Left cardiac atrium (tissue), 4 donors: ENCODE measurements around the gene PRR5L. TPM values are rescaled to one million over a fixed set of nuclear protein-coding genes. Genes with fewer than 3 reads are reported as not detected.

Experiments used
- ATAC-seq, 2 donors: fragments of 200-7000 bp; cut with Tn5 transposase; one replicate each; pipeline ENCODE4 v1.9.1; 2020; ENCODE audit warnings: mild to moderate bottlenecking in 2 of 2, moderate library complexity in 2 of 2
- DNase-seq: peaks from one replicate; pipeline ENCODE4 v3.0.0-alpha.2; 2020
- intact Hi-C, 2 donors: fragments of 100-400 bp; cut with DNase I; formaldehyde crosslinking; loops; one replicate each; pipeline versions ENCODE4 v1.14.1 to v1.15.1; 2022 to 2023
- total RNA-seq, 2 donors: library from RNA; stranded (reverse); fragmentation: NEBNext Ultra II Directional; extraction: Animal tissue kit (Norgen Biotek cat#: 25700); gene quantifications; one replicate each; pipeline ENCODE4 v1.2.1, GENCODE V29; 2021
- donor health status: DM: no; HTN: yes; CAD: no.
- donor health status: DM: no; HTN: yes; CAD: no; lungs with severe emphysema.
- donor health status: DM: yes; HTN: yes; CAD: no.
- donor health status: Dilated cardiomyopathy.

The PRR5L gene
- total RNA-seq, 2 donors from 2014 or later, result 4.0 to 5.8 TPM

DNA sequence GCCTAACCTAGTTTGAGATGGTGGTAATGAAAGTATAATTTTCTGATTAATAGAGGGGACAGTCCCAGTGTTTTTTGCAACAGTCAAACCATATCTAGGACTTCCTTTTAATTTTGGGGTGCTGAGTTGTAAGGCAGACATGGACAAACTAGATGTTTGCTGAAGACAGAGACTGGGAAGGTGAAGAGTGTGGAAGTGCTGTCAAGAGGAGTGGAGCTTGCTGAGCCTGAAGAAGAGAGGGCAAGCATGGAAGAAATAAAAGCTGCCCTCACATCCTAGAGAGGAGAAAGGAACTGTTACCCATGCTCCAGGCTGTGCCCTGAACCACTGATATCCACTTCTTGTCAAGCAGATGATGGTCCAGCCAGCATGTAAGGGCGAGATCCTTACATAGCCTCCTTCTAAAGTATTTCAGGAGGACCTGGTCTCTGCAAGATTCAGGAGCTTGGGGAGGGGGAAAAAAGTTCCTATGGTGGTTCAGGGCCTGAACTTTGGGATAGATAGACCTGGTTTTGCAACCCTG, 51.4 kb downstream of the PRR5L start:
- no peak for ATAC-seq
- no peak for DNase-seq
- intact Hi-C loops, result no loop called here

DNA sequence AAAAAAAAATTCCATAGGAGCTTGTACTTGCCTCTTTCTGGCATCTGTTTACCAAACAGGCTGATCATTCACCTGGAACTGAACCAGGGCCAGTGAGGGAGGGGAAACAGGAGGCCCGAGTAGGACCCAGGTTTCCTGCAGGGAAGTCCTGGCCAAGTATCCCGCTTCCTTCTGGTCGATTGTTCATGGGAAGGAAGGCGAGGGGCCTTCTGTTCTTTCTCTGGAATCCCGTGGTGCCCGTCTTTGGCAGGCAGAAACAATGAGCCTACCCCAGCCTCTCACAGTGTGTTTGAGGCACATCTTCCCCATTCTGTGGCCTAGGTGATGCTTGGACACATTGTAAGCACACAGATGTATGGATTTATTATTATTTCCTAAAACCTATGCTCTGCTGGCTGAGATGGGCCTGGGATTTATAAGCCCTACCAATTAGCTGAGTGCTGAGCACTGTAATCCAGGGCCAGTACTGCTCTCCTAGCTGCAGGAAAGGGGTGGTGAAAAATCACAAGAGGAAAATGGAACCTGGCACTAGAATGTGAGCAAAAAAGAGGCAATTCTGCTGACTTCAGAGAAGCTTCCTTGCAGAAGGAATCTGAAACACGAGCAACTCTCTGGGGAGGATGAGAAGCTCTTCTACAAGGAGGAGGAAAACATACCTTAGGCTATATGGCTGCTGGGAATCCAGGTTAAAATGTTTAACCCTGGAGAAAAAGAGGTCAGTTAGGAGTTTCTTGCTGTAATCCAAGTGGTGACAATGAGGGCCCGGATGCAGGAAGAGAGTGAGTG, 53.5 kb downstream of the PRR5L start:
- intact Hi-C loops, result no loop called here
- DNase-seq (no peak), ATAC-seq (peak in 1 of 2 donors; percentile 47)

DNA sequence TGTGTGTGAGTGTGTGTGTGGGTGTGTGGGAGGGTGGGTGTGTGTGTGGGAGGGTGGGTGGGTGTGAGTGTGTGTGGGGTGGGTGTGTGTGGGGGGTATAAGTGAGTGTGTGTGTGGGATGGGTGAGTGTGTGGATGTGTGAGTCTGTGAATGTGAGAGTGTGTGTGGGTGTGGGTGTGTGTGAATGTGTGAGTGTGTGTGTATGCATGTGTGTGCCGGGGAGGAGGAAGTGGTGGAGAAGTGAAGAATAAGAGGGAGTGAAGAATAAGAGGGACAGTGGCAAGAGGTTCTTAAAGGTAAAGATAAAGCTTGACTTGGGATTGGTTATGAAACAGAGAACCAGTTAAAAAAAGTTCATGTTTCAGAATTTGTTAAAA, 54.0 kb downstream of the PRR5L start:
- DNase-seq, result no peak
- ATAC-seq, result no peak
- intact Hi-C loops, result no loop called here

DNA sequence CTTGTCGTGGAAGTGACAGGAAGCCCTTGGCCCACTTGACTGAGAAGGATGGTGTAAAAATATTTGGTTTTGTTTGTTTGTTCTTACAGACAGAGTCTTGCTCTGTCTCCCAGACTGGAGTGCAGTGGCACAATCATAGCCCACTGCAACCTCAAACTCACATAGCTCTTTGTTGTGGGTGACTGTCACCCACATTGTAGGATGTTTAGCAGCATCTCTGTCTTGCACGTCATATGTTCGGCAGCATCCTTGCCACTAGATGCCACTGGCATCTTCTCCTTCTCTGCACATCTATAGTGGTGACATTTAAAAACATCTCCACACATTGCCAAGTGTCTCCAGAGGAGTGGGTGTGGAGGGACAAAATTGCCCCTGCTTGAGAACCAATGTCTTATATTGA, 56.8 kb downstream of the PRR5L start:
- DNase-seq, result no peak
- intact Hi-C loops, result no loop called here
- ATAC-seq, result peak; percentile 34 to 50

DNA sequence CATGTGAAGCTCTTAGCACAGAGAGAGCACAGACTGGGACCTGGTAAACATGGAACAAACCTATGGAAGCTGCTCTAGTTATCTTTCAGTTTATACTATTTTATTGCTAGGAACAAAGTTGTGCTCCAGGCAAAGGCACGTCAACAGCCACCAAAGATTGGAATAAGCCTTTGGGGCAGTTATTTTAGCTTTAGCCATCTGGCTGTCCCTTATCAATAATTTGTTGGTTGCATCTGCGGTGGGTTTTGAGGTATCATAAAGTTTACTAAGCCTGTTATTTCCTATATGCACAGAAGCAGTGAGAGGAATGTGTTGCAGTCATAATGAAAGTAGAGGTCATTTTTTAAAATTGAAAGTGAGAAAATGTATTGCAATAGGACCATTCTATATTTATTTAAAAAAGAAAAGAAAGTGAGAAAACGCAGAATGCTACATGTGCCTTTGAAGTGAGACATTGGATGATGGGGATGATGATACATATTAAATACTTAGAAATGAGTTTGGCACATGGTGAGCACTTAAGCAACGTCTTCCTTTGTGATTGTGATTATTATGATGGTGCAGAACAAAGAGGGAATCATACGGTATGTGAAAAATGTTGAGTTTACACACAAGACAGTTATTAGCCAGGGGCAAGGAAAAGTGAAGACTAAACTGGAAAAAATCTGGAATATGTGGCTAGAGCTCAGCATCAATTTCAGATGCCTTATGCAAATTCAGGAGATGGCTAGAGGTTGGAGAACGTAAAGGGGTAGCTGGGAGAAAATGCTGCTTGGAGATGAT, 58.3 kb downstream of the PRR5L start:
- DNase-seq, result no peak
- intact Hi-C loops, result no loop called here
- no peak for ATAC-seq

DNA sequence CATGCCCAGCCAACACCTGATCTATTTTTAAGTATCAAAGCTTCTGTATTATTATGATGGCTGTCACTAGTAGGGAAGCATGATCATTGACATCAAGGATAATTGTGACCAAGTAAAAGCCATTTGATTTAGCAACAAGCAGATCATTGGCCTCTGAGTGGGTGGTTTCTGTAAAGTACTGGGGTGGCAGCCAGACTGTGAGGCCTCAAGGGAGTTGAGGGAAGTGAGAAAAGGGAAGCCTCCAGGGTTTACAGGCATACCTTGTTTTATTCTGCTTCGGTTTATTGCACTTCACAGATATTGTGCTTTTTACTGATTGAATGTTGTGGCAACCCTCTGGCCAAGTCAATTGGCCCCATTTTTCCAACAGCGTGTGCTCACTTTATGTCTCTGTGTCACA, 60.1 kb downstream of the PRR5L start:
- DNase-seq (no peak), ATAC-seq (peak; percentile 30 to 44)
- intact Hi-C loops, result no loop called here

DNA sequence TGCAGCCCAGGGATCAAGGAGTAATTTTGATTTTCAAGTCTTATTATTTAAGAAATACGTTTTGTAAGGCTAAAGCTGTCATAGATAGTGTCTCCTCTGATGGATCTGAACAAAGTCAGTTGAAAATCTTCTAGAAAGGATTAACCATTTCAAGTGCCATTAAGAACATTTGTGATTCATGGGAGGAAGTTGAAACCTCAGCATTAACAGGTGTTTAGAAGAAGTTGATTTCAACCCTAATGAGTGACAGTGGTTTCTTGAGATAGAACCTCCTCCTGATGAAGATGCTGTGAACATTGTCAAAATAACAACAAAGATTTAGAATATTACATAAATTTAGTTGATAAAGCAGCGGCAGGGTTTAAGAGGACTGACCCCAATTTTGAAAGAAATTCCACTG, 61.7 kb downstream of the PRR5L start:
- no peak for DNase-seq
- intact Hi-C loops, result no loop called here
- no peak for ATAC-seq

DNA sequence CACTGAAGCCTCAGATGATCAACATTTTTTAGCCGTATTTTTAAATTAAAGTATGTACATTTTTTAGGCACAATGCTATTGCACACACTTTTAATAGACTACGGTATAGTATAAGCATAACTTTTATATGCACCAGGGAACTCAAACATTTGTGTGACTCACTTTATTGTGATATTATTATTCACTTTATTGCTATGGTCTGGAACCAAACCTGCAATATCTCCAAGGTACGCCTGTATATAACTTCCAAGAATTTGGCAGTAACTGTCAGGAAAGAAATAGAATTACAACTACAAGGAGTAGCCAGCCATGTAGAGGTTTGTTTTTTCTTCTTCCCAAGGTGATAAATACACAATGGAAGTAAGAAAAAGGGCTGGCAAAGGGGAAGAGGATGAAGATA, 62.3 kb downstream of the PRR5L start:
- ATAC-seq, result no peak
- intact Hi-C loops, result no loop called here
- DNase-seq, result no peak

DNA sequence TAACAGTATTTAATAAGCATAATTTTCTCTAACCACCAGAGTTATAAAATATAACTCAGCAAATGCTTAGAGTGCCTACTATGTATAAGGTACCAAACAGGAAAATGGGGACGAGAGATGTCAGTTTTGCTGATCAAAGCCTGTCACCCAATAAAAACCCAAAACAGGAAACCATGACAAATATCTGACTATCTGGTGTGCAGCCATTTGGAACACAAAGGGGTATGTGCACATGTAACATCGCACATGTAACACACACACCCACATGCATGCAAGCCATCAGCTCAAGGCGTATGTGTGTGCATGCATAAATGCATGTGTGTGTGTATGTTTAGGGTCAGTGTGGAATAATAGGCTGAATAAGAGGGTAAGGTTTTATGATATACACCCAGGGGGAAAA, 64.2 kb downstream of the PRR5L start:
- intact Hi-C loops, result loop anchor here in 1 of 2 donors (10.0 kb wide), 1 partner anchor 56 kb away; no protein-coding TSS in a partner anchor
- ATAC-seq (no peak), DNase-seq (no peak)

DNA sequence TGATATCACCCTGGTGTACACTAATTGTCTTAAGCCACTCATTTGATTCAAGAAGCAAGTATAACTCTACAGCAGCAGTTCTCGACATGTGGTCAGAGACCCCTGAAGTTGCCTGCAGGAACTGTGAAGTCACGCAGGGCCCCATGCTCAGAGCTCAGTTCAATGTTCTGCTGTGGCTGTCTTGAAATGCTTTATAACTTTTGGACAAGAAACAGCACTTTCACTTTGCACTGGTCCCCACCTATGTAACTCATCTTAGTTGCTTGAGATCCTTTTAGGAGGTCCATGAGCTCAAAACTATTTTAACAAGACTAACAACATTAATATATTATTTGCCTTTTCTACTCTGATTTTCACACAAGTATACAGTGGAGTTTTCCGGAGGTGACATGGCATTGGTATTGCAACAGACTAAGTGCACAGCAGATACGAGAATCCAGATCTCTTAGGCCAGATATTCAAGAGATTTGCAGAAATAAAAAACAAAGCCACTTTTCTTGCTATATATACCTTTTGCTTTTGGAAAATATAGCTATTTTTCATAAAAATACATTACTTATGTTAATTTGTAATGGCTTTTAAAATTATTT, 64.8 kb downstream of the PRR5L start:
- intact Hi-C loops, result loop anchor here in 1 of 2 donors (10.0 kb wide), 1 partner anchor 56 kb away; no protein-coding TSS in a partner anchor
- no peak for ATAC-seq

DNA sequence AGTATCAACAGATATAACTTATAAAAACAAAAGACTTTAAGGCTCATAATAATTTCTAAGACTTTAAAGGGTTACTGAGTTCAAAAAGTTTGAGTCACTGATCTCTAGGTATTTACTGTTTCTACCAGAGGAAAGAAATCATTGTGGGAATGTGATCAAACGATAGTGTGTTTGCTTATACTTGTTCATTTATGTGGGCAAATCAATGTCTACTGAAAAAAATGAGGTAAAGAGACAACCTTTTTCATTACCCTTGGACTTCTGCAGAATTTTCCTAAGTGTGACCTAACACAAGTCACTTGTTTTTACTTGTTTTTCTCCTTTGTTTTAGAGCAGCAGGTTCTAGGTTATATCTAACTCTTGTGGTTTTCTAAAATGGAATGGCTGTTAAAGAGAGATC, 65.4 kb downstream of the PRR5L start:
- no peak for ATAC-seq
- intact Hi-C loops, result loop anchor here in 1 of 2 donors (10.0 kb wide), 1 partner anchor 57 kb away; no protein-coding TSS in a partner anchor
- DNase-seq, result no peak

More for the DNA sequence above, 64.8 kb downstream of the PRR5L start:
- no peak for DNase-seq

DNA sequence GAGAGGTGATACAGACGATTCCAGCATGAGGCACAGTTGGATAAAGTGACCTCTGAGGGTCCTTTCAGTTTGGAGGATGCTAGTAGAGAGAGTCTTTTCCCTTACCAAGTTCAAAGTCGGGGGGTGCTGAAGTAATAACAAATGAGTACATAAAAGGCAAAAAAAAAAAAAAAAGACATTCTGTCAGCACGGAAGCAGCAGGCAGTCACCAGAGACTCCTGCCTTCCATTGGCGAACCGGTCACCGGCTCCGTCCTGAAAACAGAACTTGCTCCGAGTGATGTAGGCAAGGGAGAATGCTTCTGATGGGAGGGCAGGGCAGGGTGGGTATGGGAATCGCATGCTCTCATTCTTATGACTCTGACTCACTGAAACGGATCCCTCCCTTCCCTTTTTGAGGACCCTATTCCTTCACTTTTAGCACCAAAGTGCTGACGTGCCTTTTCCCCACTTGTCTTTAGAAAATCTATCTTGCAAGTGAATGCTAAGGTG, 65.9 kb downstream of the PRR5L start:
- intact Hi-C loops, result loop anchor here in 1 of 2 donors (10.0 kb wide), 1 partner anchor 57 kb away; no protein-coding TSS in a partner anchor
- ATAC-seq (peak in 1 of 2 donors; percentile 82), DNase-seq (peak; percentile 37)

DNA sequence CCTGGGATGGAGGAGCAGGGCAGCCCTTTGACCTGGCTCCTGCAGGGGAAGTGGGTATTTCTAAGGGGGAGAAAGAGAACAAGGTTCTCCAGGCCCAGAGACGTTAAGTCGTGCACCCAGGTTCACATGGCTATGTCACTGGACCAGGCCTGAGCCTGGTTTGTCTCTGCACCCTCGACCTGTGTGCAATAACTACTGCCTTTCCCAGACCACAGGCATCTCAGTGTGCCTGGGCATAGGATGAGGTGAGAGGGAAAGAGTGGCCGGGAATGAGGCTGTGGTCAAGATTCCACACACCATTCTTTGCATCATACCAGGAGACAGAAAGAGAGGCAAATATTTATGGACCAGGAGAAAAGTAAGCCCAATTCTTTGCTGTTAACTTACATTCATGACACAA, 66.8 kb downstream of the PRR5L start:
- intact Hi-C loops, result loop anchor here in 1 of 2 donors (10.0 kb wide), 1 partner anchor 58 kb away; no protein-coding TSS in a partner anchor
- DNase-seq (no peak), ATAC-seq (no peak)

DNA sequence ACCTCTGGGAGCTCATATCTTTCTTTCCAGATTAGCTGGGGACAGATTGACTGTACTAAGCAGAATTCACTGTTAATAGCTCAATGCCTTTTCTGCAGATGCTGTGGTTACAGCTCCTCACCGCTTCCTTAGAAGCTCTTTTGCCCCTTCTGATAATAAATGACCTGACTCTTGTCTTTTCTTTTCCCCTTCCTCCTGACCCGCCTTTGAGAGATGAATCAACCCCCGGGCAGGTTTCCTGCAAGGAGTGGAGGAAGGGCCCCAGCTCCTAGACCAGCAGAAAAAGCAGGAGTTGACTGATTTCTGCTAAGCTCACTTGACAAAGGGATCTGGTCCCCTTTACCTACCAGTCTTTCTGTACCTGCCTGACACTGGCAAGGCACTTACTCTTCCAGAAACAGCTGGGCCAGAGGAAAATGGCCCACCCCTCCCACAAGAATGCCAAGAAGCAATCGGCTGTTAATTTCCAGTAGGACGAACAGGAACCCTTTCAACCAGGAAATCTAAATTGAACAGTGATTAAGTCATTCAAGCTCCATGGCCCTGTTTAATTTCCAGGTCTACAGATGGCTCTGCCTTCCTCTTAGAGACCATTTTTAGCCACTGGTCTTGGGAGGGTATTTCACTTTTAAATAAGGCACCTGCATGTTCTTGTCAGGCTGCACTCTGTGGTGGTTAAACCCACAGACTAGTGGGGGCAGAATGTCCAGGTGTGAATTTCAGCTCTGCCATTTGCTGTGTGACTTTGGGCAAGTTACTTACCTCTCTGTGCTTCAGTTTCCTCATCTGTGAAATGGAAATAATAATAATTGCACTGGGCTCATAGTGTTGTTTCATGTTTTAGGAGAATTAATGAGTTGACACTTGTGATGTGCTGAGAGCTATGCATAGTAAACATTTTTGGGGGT, 67.5 kb downstream of the PRR5L start:
- ATAC-seq (no peak), DNase-seq (no peak)
- intact Hi-C loops, result loop anchor here in 1 of 2 donors (10.0 kb wide), 1 partner anchor 59 kb away; no protein-coding TSS in a partner anchor

DNA sequence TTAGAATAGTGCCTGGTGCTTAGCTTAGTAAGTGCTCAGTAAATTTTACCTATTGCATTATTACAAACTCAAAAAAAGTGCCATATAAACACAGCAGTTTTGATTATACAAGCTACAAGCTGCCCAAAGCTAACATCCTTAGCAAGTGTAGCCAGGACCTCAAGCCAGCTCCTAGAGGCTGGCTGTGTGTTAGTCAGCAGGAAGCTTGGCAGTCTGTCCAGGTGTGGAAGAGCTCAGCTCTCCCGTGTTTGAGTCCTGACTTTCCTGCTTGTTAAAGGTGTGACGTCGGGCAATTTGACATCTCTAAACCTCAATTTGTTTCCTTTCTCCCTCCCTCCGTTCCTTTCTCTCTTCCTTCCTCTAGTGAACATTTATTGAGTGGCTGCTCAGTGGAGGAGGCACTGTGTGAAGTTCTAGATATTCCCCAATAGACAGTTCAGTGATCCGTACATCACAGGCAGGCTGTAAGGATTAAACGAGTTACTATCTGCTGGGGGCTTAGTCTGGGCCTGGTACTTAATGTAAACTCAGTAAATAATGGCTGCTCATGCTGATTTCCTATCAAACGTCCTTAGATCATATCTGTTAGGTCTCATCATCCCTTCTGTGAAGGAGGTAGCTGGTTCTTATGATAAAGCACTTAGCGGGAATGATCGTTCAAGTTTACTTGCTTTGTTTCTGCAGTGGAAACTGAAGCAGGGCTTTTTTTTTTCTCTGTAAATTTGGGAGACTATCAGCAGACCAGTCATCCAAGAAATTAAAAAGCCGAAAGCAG, 68.7 kb downstream of the PRR5L start:
- intact Hi-C loops, result loop anchor here in 1 of 2 donors (10.0 kb wide), 1 partner anchor 60 kb away; no protein-coding TSS in a partner anchor
- ATAC-seq, result no peak
- DNase-seq, result no peak

DNA sequence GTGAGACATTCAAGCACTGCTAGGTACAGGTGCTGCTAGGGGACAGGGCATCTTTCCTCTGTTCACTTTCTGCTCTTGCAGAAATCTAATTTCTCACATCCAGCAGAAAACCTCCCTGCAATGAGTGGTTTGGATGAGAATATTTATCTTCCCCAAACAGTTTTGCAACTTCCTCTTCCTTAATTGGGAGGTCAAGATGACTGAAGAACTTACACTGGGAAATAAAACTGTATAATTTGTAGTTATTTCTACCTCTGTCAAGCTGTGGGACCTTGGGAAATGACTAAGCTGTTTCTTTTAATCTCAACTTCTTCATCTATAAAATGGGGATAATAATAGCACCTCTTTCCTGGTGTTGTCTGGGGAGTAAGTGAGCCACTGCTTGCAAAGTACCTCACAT, 69.8 kb downstream of the PRR5L start:
- no peak for DNase-seq
- ATAC-seq, result no peak
- intact Hi-C loops, result loop anchor here in 1 of 2 donors (10.0 kb wide), 1 partner anchor 61 kb away; no protein-coding TSS in a partner anchor
